ENCODE data around the gene ZNF83. TPM values are rescaled to one million over a fixed set of nuclear protein-coding genes. Genes with fewer than 3 reads are reported as not detected.

The ZNF83 gene
- polyA plus RNA-seq, 1 of the 3 experiments (the other 2 are of a cell fraction): 30.1 TPM

GRCh38 chr19:52659013-52659412 is 20.9 kb upstream of the ZNF83 start:
- no peaks in the 10 kb centered on the region for H3K27me3 ChIP-seq (ENCODE audit: insufficient read depth)
- no peaks in the 10 kb centered on the region for H3K9me3 ChIP-seq
- H3K4me3 ChIP-seq (ENCODE audit: low read depth in 2 of 2, low read length in 1 of 2): no peak overlapping the region
- H4K20me1 ChIP-seq (ENCODE audit: insufficient read depth): no peaks in the 10 kb centered on the region
- H3K4me2 ChIP-seq: no peak overlapping the region
- POLR2A ChIA-PET: interaction anchor here (0.6 kb wide), 1 partner anchor 1346 kb away, joined by 4 read pairs; no protein-coding TSS in a partner anchor
- H3K9ac ChIP-seq: no peak overlapping the region
- H3K27ac ChIP-seq (ENCODE audit: low read depth in 2 of 2, low read length in 1 of 2): no peak overlapping the region
- 88% methylated on average over 14 of the region's 14 CpGs for WGBS (ENCODE audit: low lambda C conversion rate)
- CTCF ChIA-PET: no interaction called here
- no peaks in the 10 kb centered on the region for H3K4me1 ChIP-seq (ENCODE audit: control insufficient read depth in 1 of 2, insufficient read depth in 2 of 2, low read depth in 1 of 2, low read length in 1 of 2)
- no peaks in the 10 kb centered on the region for H3K9me2 ChIP-seq
- no peak overlapping the region for H2AFZ ChIP-seq (ENCODE audit: low read depth)
- peaks cover 6% of the 10 kb centered on the region; the same call in 1 of the 2 replicates for H3K79me2 ChIP-seq (ENCODE audit: insufficient read depth)
- H3F3A ChIP-seq (replicated peaks; ENCODE audit: insufficient read depth): peaks cover 5% of the 10 kb centered on the region
- no peak for DNase-seq
- H3K36me3 ChIP-seq (replicated peaks in 1 of 2; ENCODE audit: control insufficient read depth in 1 of 2, insufficient read depth in 2 of 2, low read length in 1 of 2): peaks cover 0 to 54% of the 10 kb centered on the region in 2 experiments
- TF ChIP-seq NRF1 (IDR thresholded peaks at IDR 0.05; ENCODE audit: low read depth, low read length) (no peak), RCOR1 (IDR thresholded peaks at IDR 0.05; ENCODE audit: low read length) (no peak), ZBTB33 (IDR thresholded peaks at IDR 0.05; ENCODE audit: borderline replicate concordance, low read depth) (no peak), YY1 (IDR thresholded peaks at IDR 0.05; ENCODE audit: low read depth) (no peak), REST (IDR thresholded peaks at IDR 0.05; ENCODE audit: low read depth, low read length) (no peak), NFIC (IDR thresholded peaks at IDR 0.05; ENCODE audit: borderline replicate concordance) (no peak), MXI1 (IDR thresholded peaks at IDR 0.05; ENCODE audit: low read depth, low read length) (no peak), CHD2 (IDR thresholded peaks at IDR 0.05; ENCODE audit: low read length, partially characterized antibody) (no peak), JUND (IDR thresholded peaks at IDR 0.05) (no peak), FOSL2 (IDR thresholded peaks at IDR 0.05; ENCODE audit: borderline replicate concordance, low read depth) (no peak), TAF1 (IDR thresholded peaks at IDR 0.05; ENCODE audit: borderline replicate concordance, low read depth, low read length) (no peak), GATA2 (CRISPR knock-in tag; IDR thresholded peaks at IDR 0.05) (no peak), SIN3A (IDR thresholded peaks at IDR 0.05; ENCODE audit: borderline replicate concordance, low read depth, low read length) (no peak), EP300 (IDR thresholded peaks at IDR 0.05; ENCODE audit: borderline replicate concordance in 1 of 2, low read depth in 1 of 2, low read length in 1 of 2) (no peak)

Measured in SK-N-SH (cell line).